WTC11 (cell line): ENCODE data around the gene STX8.

Experiments
- FOXJ3 ChIP-seq: sonication (generic); formaldehyde crosslinking; IDR thresholded peaks from 2 replicates; pipeline ENCODE4 v1.9.0; 2021; ENCODE audit warnings: missing genetic modification reagents, mild to moderate bottlenecking, borderline replicate concordance
- ZNF121 ChIP-seq: sonication (generic); formaldehyde crosslinking; IDR thresholded peaks from 2 replicates; pipeline ENCODE4 v1.8.0; 2023; ENCODE audit warnings: missing genetic modification reagents
- TF ChIP-seq, protein P1 (sequence below): fragments of 200-600 bp; IDR thresholded peaks from 2 replicates; pipeline ENCODE4 v1.8.0; 2022; ENCODE audit warnings: antibody characterized with exemption
- TF ChIP-seq, protein P2 (sequence below): sonication (generic); formaldehyde crosslinking; IDR thresholded peaks from 2 replicates; pipeline ENCODE4 v1.8.1; 2022; ENCODE audit warnings: low read depth, mild to moderate bottlenecking, moderate library complexity, missing genetic modification reagents, borderline replicate concordance

DNA sequence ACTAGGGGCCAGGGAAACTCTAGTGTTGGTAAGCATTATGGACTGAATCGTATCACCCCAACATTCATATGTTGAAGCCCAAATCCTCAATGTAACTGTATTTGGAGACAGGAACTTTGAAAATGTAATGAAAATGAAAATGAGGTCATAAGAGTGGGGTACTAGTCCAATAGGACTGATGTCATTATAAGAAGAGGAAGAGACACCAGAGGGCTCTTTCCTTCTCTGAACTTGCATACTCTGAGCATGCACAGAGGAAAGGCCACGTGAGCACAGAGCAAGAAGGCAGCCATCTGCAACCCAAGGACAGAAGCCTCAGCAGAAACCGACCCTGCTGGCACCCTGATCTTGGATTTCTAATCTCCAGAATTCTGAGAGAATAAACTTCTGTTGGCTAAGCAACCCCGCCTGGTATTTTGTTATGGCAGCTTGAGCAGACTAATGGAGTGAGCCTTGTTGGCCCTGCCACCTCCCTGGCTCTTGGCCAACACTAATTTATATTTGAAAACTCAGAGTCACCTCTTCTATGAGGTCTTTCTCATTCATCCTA lies 280.9 kb downstream of the STX8 start:
- no peak for TF ChIP-seq FOXJ3 (CRISPR knock-in tag)
- TF ChIP-seq, protein P1, sequence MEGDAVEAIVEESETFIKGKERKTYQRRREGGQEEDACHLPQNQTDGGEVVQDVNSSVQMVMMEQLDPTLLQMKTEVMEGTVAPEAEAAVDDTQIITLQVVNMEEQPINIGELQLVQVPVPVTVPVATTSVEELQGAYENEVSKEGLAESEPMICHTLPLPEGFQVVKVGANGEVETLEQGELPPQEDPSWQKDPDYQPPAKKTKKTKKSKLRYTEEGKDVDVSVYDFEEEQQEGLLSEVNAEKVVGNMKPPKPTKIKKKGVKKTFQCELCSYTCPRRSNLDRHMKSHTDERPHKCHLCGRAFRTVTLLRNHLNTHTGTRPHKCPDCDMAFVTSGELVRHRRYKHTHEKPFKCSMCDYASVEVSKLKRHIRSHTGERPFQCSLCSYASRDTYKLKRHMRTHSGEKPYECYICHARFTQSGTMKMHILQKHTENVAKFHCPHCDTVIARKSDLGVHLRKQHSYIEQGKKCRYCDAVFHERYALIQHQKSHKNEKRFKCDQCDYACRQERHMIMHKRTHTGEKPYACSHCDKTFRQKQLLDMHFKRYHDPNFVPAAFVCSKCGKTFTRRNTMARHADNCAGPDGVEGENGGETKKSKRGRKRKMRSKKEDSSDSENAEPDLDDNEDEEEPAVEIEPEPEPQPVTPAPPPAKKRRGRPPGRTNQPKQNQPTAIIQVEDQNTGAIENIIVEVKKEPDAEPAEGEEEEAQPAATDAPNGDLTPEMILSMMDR, result no peak
- TF ChIP-seq, protein P2, sequence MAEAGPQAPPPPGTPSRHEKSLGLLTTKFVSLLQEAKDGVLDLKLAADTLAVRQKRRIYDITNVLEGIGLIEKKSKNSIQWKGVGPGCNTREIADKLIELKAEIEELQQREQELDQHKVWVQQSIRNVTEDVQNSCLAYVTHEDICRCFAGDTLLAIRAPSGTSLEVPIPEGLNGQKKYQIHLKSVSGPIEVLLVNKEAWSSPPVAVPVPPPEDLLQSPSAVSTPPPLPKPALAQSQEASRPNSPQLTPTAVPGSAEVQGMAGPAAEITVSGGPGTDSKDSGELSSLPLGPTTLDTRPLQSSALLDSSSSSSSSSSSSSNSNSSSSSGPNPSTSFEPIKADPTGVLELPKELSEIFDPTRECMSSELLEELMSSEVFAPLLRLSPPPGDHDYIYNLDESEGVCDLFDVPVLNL, result no peak
- TF ChIP-seq ZNF121 (CRISPR knock-in tag), result no peak
